ENCODE results near the gene RARB. TPM values are rescaled to one million over a fixed set of nuclear protein-coding genes. Genes with fewer than 3 reads are reported as not detected.

Gene RARB
- total and polyA plus RNA-seq, 2 donors (not counting 3 experiments of a cell fraction or from before 2014, with no cell fraction given), result 15.3 to 23.4 TPM

DNA sequence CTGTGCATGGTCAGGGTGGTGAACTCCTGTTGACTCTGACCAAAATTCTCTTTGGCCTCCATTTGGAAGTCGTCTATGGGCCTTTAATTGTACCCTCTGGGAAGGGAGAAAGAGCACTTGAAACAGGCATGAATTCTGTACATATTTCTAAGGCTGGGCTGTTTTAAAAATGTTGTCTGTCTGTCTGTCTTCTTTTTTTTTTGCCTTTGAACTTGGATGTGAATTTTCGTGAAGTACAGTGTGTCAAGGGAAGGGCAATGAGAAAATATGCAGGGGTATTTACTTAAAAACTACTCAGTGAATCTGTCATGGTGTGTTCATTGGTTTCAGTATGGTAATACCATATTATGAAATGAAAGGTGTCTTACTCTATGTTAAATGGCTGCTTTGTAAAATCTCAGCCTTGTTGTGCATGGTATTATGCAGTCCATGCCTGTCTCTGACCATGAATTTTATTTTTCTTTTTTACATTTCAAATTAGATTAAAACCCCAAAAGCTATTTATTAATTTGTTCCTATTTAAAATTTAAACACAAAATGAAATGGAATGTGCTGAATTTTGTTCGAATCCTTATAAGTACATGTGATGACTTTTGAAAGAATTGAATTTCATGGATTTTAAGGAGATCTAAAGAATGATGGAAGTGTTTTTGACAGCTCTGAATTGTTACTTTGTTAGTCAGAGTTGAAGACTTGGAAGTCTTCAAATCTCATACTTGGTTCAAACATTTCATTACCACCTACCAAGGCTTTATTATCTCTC is 51.1 kb downstream of the RARB start:
- intact Hi-C loops (cut with micrococcal nuclease) (loop anchor here (2.0 kb wide), 1 partner anchor 20 kb away; no protein-coding TSS in a partner anchor), dilution Hi-C loops (cut with MboI; ENCODE audit: extremely low pct_ligation_motif_present, low sequenced_read_pairs) (no loop called here)
- no TSS peak for BruUV-seq (replicated peaks)
- no peak overlapping the region for H2AFZ ChIP-seq (ENCODE audit: low read depth, low read length)
- H3K4me1 ChIP-seq (ENCODE audit: control insufficient read depth, extremely low read depth, insufficient read depth, low read length), result peaks cover 51% of the 10 kb centered on the region
- peaks cover 26% of the 10 kb centered on the region for H3K79me2 ChIP-seq (ENCODE audit: control insufficient read depth, insufficient read depth, low read length)
- no peaks in the 10 kb centered on the region for H3K36me3 ChIP-seq (ENCODE audit: control insufficient read depth in 2 of 2, extremely low read depth in 1 of 2, insufficient read depth in 2 of 2, low read length in 2 of 2)
- H3K9me1 ChIP-seq (replicated peaks; ENCODE audit: control insufficient read depth, extremely low read depth, insufficient read depth, low read length), result no peaks in the 10 kb centered on the region
- TF ChIP-seq, protein P1, sequence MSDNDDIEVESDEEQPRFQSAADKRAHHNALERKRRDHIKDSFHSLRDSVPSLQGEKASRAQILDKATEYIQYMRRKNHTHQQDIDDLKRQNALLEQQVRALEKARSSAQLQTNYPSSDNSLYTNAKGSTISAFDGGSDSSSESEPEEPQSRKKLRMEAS (IDR thresholded peaks at IDR 0.05; ENCODE audit: insufficient read depth, insufficient read length), result no peak
- peak; percentile 39 for TF ChIP-seq FOS (IDR thresholded peaks at IDR 0.05; ENCODE audit: borderline replicate concordance, insufficient read depth, low read length)
- DNase-seq (ENCODE audit: low read depth, low spot score) (no peak), FAIRE-seq (peak; percentile 62)
- peak overlapping the region; percentile 38 for H3K4me2 ChIP-seq (ENCODE audit: insufficient read depth, low read length)
- no peaks in the 10 kb centered on the region for H4K20me1 ChIP-seq (replicated peaks; ENCODE audit: control insufficient read depth, extremely low read depth, insufficient read depth, low read length)
- H3K9me3 ChIP-seq (replicated peaks; ENCODE audit: control insufficient read depth, insufficient read depth, low read length), result no peaks in the 10 kb centered on the region
- H3K27ac ChIP-seq (ENCODE audit: insufficient read depth, low read depth, low read length), result peak overlapping the region; percentile 12
- no peak overlapping the region for H3K9ac ChIP-seq (replicated peaks; ENCODE audit: extremely low read depth, insufficient read depth, low read length)
- H3K4me3 ChIP-seq (replicated peaks in 1 of 3; ENCODE audit: insufficient read depth in 1 of 3, low read depth in 1 of 3, low read length in 3 of 3), result no peak overlapping the region
- H3K27me3 ChIP-seq (ENCODE audit: control insufficient read depth in 2 of 2, insufficient read depth in 2 of 2, low read length in 2 of 2), result no peaks in the 10 kb centered on the region
- ChIA-PET CTCF (interaction anchor here (1.1 to 1.8 kb wide), 5 partner anchors 13 to 51 kb away, joined by 3 to 6 read pairs (median 5); partner anchors contain the start of gene RARB), POLR2A (no interaction called here)

GRCh38 chr3:25479727-25480010 is 51.6 kb downstream of the RARB start:
- TF ChIP-seq JUN (IDR thresholded peaks at IDR 0.05; ENCODE audit: borderline replicate concordance, insufficient read depth, insufficient read length, low read depth) (no peak), POLR2AphosphoS5 (IDR thresholded peaks at IDR 0.05; ENCODE audit: insufficient read depth, low read depth, low read length) (peak; percentile 21), GATA2 (IDR thresholded peaks at IDR 0.05; ENCODE audit: insufficient read depth, insufficient read length, low read depth, low read length) (peak; percentile 85)
- H3K9ac ChIP-seq (replicated peaks; ENCODE audit: extremely low read depth, insufficient read depth, low read length), result no peak overlapping the region
- H3K4me2 ChIP-seq (ENCODE audit: insufficient read depth, low read length), result peak overlapping the region; percentile 38
- no peaks in the 10 kb centered on the region for H3K9me3 ChIP-seq (replicated peaks; ENCODE audit: control insufficient read depth, insufficient read depth, low read length)
- no peaks in the 10 kb centered on the region for H3K9me1 ChIP-seq (replicated peaks; ENCODE audit: control insufficient read depth, extremely low read depth, insufficient read depth, low read length)
- dilution Hi-C loops (cut with MboI; ENCODE audit: extremely low pct_ligation_motif_present, low sequenced_read_pairs) (no loop called here), intact Hi-C loops (cut with micrococcal nuclease) (loop anchor here (2.0 kb wide), 1 partner anchor 21 kb away; no protein-coding TSS in a partner anchor)
- CTCF ChIA-PET, result interaction anchor here (1.1 to 1.8 kb wide), 4 partner anchors 19 to 51 kb away, joined by 4 to 6 read pairs (median 6); partner anchors contain the start of gene RARB
- no peak overlapping the region for H3K4me3 ChIP-seq (replicated peaks in 1 of 3; ENCODE audit: insufficient read depth in 1 of 3, low read depth in 1 of 3, low read length in 3 of 3)
- DNase-seq (ENCODE audit: low read depth, low spot score) (peak; percentile 87), FAIRE-seq (no peak)
- no peak overlapping the region for H3K27ac ChIP-seq (ENCODE audit: insufficient read depth, low read depth, low read length)
- H3K79me2 ChIP-seq (ENCODE audit: control insufficient read depth, insufficient read depth, low read length), result peaks cover 25% of the 10 kb centered on the region
- H3K27me3 ChIP-seq (ENCODE audit: control insufficient read depth in 2 of 2, insufficient read depth in 2 of 2, low read length in 2 of 2), result no peaks in the 10 kb centered on the region
- H2AFZ ChIP-seq (ENCODE audit: low read depth, low read length), result no peak overlapping the region
- H3K36me3 ChIP-seq (ENCODE audit: control insufficient read depth in 2 of 2, extremely low read depth in 1 of 2, insufficient read depth in 2 of 2, low read length in 2 of 2), result no peaks in the 10 kb centered on the region
- no peaks in the 10 kb centered on the region for H4K20me1 ChIP-seq (replicated peaks; ENCODE audit: control insufficient read depth, extremely low read depth, insufficient read depth, low read length)
- peaks cover 55% of the 10 kb centered on the region for H3K4me1 ChIP-seq (ENCODE audit: control insufficient read depth, extremely low read depth, insufficient read depth, low read length)
- BruUV-seq (replicated peaks), result no TSS peak
- POLR2A ChIA-PET, result no interaction called here
